ENCODE measurements around the gene IFT25. TPM values are rescaled to one million over a fixed set of nuclear protein-coding genes. Genes with fewer than 3 reads are reported as not detected.

IFT25 gene
- total RNA-seq, 6 experiments from 2014 or later, result 11.7 to 19.3 (median 12.9) TPM

DNA sequence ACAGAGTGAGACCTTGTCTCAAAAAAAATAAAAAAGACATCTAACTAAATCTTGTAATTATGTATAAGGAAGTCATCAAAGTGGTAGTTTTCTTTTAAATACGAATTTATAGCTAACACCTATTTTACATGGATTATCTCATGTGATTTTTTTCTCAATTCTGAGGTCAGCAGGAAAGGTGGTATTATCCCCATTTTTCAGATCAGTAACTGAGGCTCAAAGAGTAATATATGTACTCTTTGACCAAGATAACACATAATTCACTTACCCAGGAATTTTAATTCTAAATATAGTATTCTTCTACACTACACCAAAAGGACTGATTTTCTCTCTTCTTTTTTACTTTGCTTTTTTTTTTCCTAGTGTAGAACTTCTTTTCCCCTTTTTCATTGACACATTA lies 9.1 kb downstream of the IFT25 start:
- H3K27me3 ChIP-seq, result no peaks in the 10 kb centered on the region
- H3K27ac ChIP-seq, result no peak overlapping the region
- no peak for DNase-seq
- no peak for ATAC-seq
- WGBS (ENCODE audit: insufficient coverage, low coverage, low lambda C conversion rate, missing lambda C conversion rate), result 100% methylated on average over 1 of the region's 1 CpG
- H3K36me3 ChIP-seq, result no peaks in the 10 kb centered on the region
- no peaks in the 10 kb centered on the region for H3K9me3 ChIP-seq
- H3K4me1 ChIP-seq, result no peaks in the 10 kb centered on the region
- intact Hi-C loops (cut with DNase I), result no loop called here
- TF ChIP-seq POLR2A (IDR thresholded peaks at IDR 0.05), result no peak
- TF ChIP-seq CTCF (IDR thresholded peaks at IDR 0.05), result no peak
- no peak overlapping the region for H3K4me3 ChIP-seq

DNA sequence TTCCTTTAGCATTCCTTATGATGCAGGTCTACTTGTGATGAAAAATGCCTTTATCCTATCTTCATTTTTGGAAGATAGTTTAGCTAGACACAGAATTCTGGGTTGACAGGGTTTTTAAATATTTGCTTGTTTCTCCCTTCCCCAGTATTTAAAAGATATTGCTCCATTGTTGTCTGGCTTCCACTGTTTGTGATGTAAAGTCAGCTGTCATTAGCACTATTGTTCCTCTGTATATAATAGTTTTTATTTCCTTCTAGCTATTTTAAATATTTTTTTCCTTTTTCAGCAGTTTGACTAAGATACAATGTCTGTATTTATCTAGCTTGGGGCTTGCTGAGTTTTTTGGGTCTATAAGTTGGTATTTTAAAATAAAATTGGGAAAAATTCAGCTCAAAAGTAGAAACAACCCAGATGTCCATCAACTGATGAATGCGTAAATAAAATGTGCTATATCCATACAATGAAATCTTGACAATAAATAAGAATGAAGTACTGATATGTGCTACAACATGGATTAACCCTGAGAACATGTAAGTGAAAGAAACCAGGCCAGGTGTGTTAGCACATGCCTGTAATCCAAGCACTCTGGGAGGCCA lies 11.2 kb downstream of the IFT25 start:
- 100% methylated on average over 1 of the region's 1 CpG for WGBS (ENCODE audit: insufficient coverage, low coverage, low lambda C conversion rate, missing lambda C conversion rate)
- ATAC-seq (no peak), DNase-seq (no peak)
- TF ChIP-seq CTCF (IDR thresholded peaks at IDR 0.05) (no peak), POLR2A (IDR thresholded peaks at IDR 0.05) (no peak)
- intact Hi-C loops (cut with DNase I), result no loop called here
- H3K36me3 ChIP-seq, result no peaks in the 10 kb centered on the region
- no peak overlapping the region for H3K27ac ChIP-seq
- H3K9me3 ChIP-seq, result no peaks in the 10 kb centered on the region
- H3K4me3 ChIP-seq, result no peak overlapping the region
- no peaks in the 10 kb centered on the region for H3K4me1 ChIP-seq
- no peaks in the 10 kb centered on the region for H3K27me3 ChIP-seq

GRCh38 chr1:53931523-53931922 lies 14.0 kb downstream of the IFT25 start:
- ATAC-seq, result no peak
- no peak for DNase-seq
- intact Hi-C loops (cut with DNase I), result no loop called here
- H3K4me1 ChIP-seq, result no peaks in the 10 kb centered on the region
- peaks cover 0 to 14% (median 4%) of the 10 kb centered on the region in 4 donors for H3K36me3 ChIP-seq
- 100% methylated on average over 2 of the region's 2 CpGs for WGBS (ENCODE audit: insufficient coverage, low coverage, low lambda C conversion rate, missing lambda C conversion rate)
- no peak overlapping the region for H3K4me3 ChIP-seq
- H3K27ac ChIP-seq, result no peak overlapping the region
- no peak for TF ChIP-seq CTCF (IDR thresholded peaks at IDR 0.05)
- no peak for TF ChIP-seq POLR2A (IDR thresholded peaks at IDR 0.05)
- H3K27me3 ChIP-seq, result no peaks in the 10 kb centered on the region
- H3K9me3 ChIP-seq, result no peaks in the 10 kb centered on the region

GRCh38 chr1:53930932-53931331 lies 14.6 kb downstream of the IFT25 start:
- intact Hi-C loops (cut with DNase I), result no loop called here
- 90% methylated on average over 3 of the region's 3 CpGs for WGBS (ENCODE audit: insufficient coverage, low coverage, low lambda C conversion rate, missing lambda C conversion rate)
- peaks cover 0 to 14% (median 4%) of the 10 kb centered on the region in 4 donors for H3K36me3 ChIP-seq
- no peaks in the 10 kb centered on the region for H3K4me1 ChIP-seq
- no peaks in the 10 kb centered on the region for H3K9me3 ChIP-seq
- H3K27me3 ChIP-seq, result no peaks in the 10 kb centered on the region
- no peak overlapping the region for H3K27ac ChIP-seq
- no peak for TF ChIP-seq CTCF (IDR thresholded peaks at IDR 0.05)
- no peak for TF ChIP-seq POLR2A (IDR thresholded peaks at IDR 0.05)
- ATAC-seq (no peak), DNase-seq (no peak)
- no peak overlapping the region for H3K4me3 ChIP-seq
